ENCODE measurements around the gene GULP1. TPM values are rescaled to one million over a fixed set of nuclear protein-coding genes. Genes with fewer than 3 reads are reported as not detected.
A peak's percentile ranks its signal among the peaks of the same experiment; 100 is the strongest.

GULP1 gene
- total and polyA plus RNA-seq, 2 of the 13 experiments (the other 11 are each of a cell fraction or from before 2014, with no cell fraction given), result 0.15 TPM; not detected in 1

GRCh38 chr2:188512456-188512855, 220.8 kb downstream of the GULP1 start:
- Histone ChIP-seq H3K79me2 (ENCODE audit: insufficient read depth, low read length) (no peaks in the 10 kb centered on the region), H3K4me3 (replicated peaks in 1 of 3; ENCODE audit: insufficient read depth in 1 of 3, low read depth in 2 of 3, low read length in 3 of 3) (no peak overlapping the region), H3K9me3 (ENCODE audit: low read length) (no peaks in the 10 kb centered on the region), H3K27ac (ENCODE audit: extremely low read length, insufficient read depth, low read length) (no peak overlapping the region), H3K27me3 (ENCODE audit: control insufficient read depth in 1 of 2, insufficient read depth in 2 of 2, low read length in 2 of 2) (no peaks in the 10 kb centered on the region), H3K4me2 (ENCODE audit: low read depth, low read length) (no peak overlapping the region), H3K9ac (ENCODE audit: insufficient read depth, low read depth, low read length) (no peak overlapping the region), H3K36me3 (replicated peaks in 1 of 2; ENCODE audit: control insufficient read depth in 1 of 2, insufficient read depth in 2 of 2, low read length in 2 of 2) (no peaks in the 10 kb centered on the region), H2AFZ (ENCODE audit: low read length) (no peak overlapping the region), H3K4me1 (ENCODE audit: insufficient read depth, low read length) (no peaks in the 10 kb centered on the region), H4K20me1 (ENCODE audit: insufficient read depth, low read length) (no peaks in the 10 kb centered on the region)
- POLR2A ChIA-PET, result no interaction called here
- CTCF ChIA-PET (ENCODE audit: low intra/inter-chr PET ratio, low total read pairs), result interaction anchor here (0.8 kb wide), 1 partner anchor 931 kb away, joined by 3 read pairs; no protein-coding TSS in a partner anchor
- no TSS peak for BruUV-seq (replicated peaks)
- ATAC-seq, result peak; percentile 56
- DNase-seq (ENCODE audit: low spot score), result peak; percentile 33
- in situ Hi-C loops (cut with HindIII; ENCODE audit: extremely low pct_ligation_motif_present, low pct_unique_long_range_greater_than_20kb) (loop anchor here (25.0 kb wide), 1 partner anchor 925 kb away; no protein-coding TSS in a partner anchor), intact Hi-C loops (cut with micrococcal nuclease; ENCODE audit: unreplicated experiment) (loop anchor here (5.0 to 10.0 kb wide), 2 partner anchors 668 to 1650 kb away; no protein-coding TSS in a partner anchor)
- under 1% methylated on average over 2 of the region's 2 CpGs for WGBS (ENCODE audit: low lambda C conversion rate)
- FAIRE-seq, result peak; percentile 42
- TF ChIP-seq, protein P1, sequence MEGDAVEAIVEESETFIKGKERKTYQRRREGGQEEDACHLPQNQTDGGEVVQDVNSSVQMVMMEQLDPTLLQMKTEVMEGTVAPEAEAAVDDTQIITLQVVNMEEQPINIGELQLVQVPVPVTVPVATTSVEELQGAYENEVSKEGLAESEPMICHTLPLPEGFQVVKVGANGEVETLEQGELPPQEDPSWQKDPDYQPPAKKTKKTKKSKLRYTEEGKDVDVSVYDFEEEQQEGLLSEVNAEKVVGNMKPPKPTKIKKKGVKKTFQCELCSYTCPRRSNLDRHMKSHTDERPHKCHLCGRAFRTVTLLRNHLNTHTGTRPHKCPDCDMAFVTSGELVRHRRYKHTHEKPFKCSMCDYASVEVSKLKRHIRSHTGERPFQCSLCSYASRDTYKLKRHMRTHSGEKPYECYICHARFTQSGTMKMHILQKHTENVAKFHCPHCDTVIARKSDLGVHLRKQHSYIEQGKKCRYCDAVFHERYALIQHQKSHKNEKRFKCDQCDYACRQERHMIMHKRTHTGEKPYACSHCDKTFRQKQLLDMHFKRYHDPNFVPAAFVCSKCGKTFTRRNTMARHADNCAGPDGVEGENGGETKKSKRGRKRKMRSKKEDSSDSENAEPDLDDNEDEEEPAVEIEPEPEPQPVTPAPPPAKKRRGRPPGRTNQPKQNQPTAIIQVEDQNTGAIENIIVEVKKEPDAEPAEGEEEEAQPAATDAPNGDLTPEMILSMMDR (CRISPR knock-in tag; IDR thresholded peaks at IDR 0.05), result peak; percentile 61
- TF ChIP-seq STAG1 (CRISPR knock-in tag; IDR thresholded peaks at IDR 0.05) (peak; percentile 60), AKAP8 (CRISPR knock-in tag; IDR thresholded peaks at IDR 0.05) (no peak)

DNA sequence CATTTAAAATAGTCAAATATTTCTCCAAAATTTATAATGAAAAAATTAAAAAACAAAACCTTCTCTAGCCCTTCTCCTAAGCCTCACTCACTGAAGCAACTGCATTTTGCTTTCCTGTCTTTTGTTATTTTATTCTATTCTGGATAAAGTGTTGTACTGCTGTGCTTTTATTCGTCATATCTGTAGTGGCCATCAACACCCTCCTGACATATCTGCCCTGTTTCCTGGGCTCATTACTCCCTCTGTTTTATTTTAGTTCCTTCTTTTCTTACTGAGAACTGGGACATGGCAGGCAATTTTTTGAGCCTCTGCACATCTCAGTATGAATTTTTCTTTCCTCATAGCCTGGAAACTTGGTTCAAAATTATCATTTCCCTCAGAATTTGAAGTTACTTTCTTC, 224.2 kb downstream of the GULP1 start:
- H3K36me3 ChIP-seq (replicated peaks in 1 of 2; ENCODE audit: control insufficient read depth in 1 of 2, insufficient read depth in 2 of 2, low read length in 2 of 2), result no peaks in the 10 kb centered on the region
- no peaks in the 10 kb centered on the region for H3K9me3 ChIP-seq (ENCODE audit: low read length)
- no TSS peak for BruUV-seq (replicated peaks)
- H3K4me2 ChIP-seq (ENCODE audit: low read depth, low read length), result no peak overlapping the region
- FAIRE-seq (no peak), ATAC-seq (no peak), DNase-seq (ENCODE audit: low spot score) (no peak)
- intact Hi-C loops (cut with micrococcal nuclease; ENCODE audit: unreplicated experiment) (loop anchor here (10.0 kb wide), 1 partner anchor 671 kb away; no protein-coding TSS in a partner anchor), in situ Hi-C loops (cut with HindIII; ENCODE audit: extremely low pct_ligation_motif_present, low pct_unique_long_range_greater_than_20kb) (loop anchor here (25.0 kb wide), 1 partner anchor 929 kb away; no protein-coding TSS in a partner anchor)
- TF ChIP-seq SNAI1 (CRISPR knock-in tag; IDR thresholded peaks at IDR 0.05; ENCODE audit: borderline replicate concordance) (no peak), NCOA5 (CRISPR knock-in tag; IDR thresholded peaks at IDR 0.05) (no peak), RXRA (CRISPR knock-in tag; IDR thresholded peaks at IDR 0.05) (no peak), ZNF382 (CRISPR knock-in tag; IDR thresholded peaks at IDR 0.05; ENCODE audit: borderline replicate concordance) (no peak), DNMT1 (CRISPR knock-in tag; IDR thresholded peaks at IDR 0.05) (no peak), ZFP90 (CRISPR knock-in tag; IDR thresholded peaks at IDR 0.05; ENCODE audit: borderline replicate concordance) (no peak), MED13 (CRISPR knock-in tag; IDR thresholded peaks at IDR 0.05) (no peak), KDM5B (CRISPR knock-in tag; IDR thresholded peaks at IDR 0.05; ENCODE audit: borderline replicate concordance) (no peak), ARNT (IDR thresholded peaks at IDR 0.05) (no peak), FOXM1 (CRISPR knock-in tag; IDR thresholded peaks at IDR 0.05) (no peak), ZNF383 (CRISPR knock-in tag; IDR thresholded peaks at IDR 0.05; ENCODE audit: borderline replicate concordance) (no peak), SP140L (CRISPR knock-in tag; IDR thresholded peaks at IDR 0.05; ENCODE audit: borderline replicate concordance) (no peak), MAFG (CRISPR knock-in tag; IDR thresholded peaks at IDR 0.05) (no peak), ZNF296 (CRISPR knock-in tag; conservative IDR thresholded peaks at IDR 0.05) (no peak), CBFB (CRISPR knock-in tag; IDR thresholded peaks at IDR 0.05) (no peak), GABPA (IDR thresholded peaks at IDR 0.05; ENCODE audit: low read depth, low read length) (no peak), GABPA (CRISPR knock-in tag; IDR thresholded peaks at IDR 0.05; ENCODE audit: low read depth) (no peak), TMF1 (CRISPR knock-in tag; IDR thresholded peaks at IDR 0.05; ENCODE audit: low read depth) (no peak)
- H3K27ac ChIP-seq (ENCODE audit: extremely low read length, insufficient read depth, low read length), result no peak overlapping the region
- H2AFZ ChIP-seq (ENCODE audit: low read length), result no peak overlapping the region
- no peaks in the 10 kb centered on the region for H4K20me1 ChIP-seq (ENCODE audit: insufficient read depth, low read length)
- H3K4me3 ChIP-seq (replicated peaks in 1 of 3; ENCODE audit: insufficient read depth in 1 of 3, low read depth in 2 of 3, low read length in 3 of 3), result no peak overlapping the region
- no peak overlapping the region for H3K9ac ChIP-seq (ENCODE audit: insufficient read depth, low read depth, low read length)
- WGBS (ENCODE audit: low lambda C conversion rate), result 2% methylated on average over 1 of the region's 1 CpG
- H3K79me2 ChIP-seq (ENCODE audit: insufficient read depth, low read length), result no peaks in the 10 kb centered on the region
- H3K27me3 ChIP-seq (ENCODE audit: control insufficient read depth in 1 of 2, insufficient read depth in 2 of 2, low read length in 2 of 2), result no peaks in the 10 kb centered on the region
- POLR2A ChIA-PET, result no interaction called here
- no peaks in the 10 kb centered on the region for H3K4me1 ChIP-seq (ENCODE audit: insufficient read depth, low read length)
- CTCF ChIA-PET (ENCODE audit: low intra/inter-chr PET ratio, low total read pairs), result no interaction called here

Measured in HepG2 (cell line).